Breast epithelium (tissue), 3 donors: ENCODE results near the gene TMEM217.

Source experiments
- POLR2A ChIP-seq: fragments of 450-650 bp; IDR thresholded peaks from one replicate; pipeline ENCODE4 v1.6.1; 2016; ENCODE audit warnings: antibody characterized with exemption, mild to moderate bottlenecking, moderate library complexity
- POLR2AphosphoS5 ChIP-seq, 3 donors: sonication (generic); formaldehyde crosslinking; IDR thresholded peaks; one replicate each; pipeline ENCODE4 v1.6.1; 2017; ENCODE audit warnings: antibody characterized with exemption in 3 of 3
- TF ChIP-seq, protein P1 (sequence below), 3 donors: fragments of 450-650 bp; IDR thresholded peaks; one replicate each; pipeline ENCODE4 v1.5.1; 2016 to 2017; ENCODE audit warnings: antibody characterized with exemption in 3 of 3, mild to moderate bottlenecking in 3 of 3, moderate library complexity in 3 of 3

DNA sequence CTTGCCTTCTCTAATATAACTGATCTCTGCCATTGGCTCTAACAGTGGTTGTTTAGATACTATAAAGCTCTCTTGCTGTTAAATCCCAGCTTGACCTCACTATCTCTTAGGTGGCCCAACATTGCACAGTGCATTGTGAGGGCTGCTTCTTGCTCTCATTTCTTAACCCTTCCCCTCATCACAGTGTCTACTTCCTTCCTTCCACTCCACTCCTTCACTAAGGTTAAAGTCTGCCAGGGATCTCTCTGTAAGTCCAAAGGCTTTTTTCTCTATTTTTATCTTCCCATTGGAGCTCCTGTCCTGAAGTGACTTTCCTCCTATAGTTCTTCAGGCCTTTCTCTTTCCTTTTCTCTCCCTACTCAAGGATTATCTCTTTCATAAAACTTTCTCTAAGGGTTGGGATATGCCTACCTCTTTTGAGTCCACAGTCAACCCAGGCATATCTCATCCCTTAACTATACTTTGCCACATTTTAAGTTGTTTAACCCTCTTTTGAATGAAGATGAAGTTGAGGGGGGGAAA lies 4.4 kb downstream of the TMEM217 start:
- TF ChIP-seq, protein P1, sequence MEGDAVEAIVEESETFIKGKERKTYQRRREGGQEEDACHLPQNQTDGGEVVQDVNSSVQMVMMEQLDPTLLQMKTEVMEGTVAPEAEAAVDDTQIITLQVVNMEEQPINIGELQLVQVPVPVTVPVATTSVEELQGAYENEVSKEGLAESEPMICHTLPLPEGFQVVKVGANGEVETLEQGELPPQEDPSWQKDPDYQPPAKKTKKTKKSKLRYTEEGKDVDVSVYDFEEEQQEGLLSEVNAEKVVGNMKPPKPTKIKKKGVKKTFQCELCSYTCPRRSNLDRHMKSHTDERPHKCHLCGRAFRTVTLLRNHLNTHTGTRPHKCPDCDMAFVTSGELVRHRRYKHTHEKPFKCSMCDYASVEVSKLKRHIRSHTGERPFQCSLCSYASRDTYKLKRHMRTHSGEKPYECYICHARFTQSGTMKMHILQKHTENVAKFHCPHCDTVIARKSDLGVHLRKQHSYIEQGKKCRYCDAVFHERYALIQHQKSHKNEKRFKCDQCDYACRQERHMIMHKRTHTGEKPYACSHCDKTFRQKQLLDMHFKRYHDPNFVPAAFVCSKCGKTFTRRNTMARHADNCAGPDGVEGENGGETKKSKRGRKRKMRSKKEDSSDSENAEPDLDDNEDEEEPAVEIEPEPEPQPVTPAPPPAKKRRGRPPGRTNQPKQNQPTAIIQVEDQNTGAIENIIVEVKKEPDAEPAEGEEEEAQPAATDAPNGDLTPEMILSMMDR (IDR thresholded peaks at IDR 0.05) = no peak
- TF ChIP-seq POLR2AphosphoS5 (IDR thresholded peaks at IDR 0.05) (no peak), POLR2A (no peak)
